HT1080 (cell line): ENCODE data around the gene SPATA9. TPM values are rescaled to one million over a fixed set of nuclear protein-coding genes. Genes with fewer than 3 reads are reported as not detected.

ENCODE experiments used
- DNase-seq: peaks from one replicate; pipeline ENCODE4 v3.0.0-alpha.2; 2015; ENCODE audit warnings: low read depth
- total RNA-seq: library from RNA; depleted of rRNA; stranded (reverse); fragments of >200 nt; shearing (Covaris generic); gene quantifications from 2 replicates; pipeline ENCODE4 v1.2.3, GENCODE V29; 2014

The SPATA9 gene
- total RNA-seq, 1 experiment from 2014 or later: not detected

- no peak for DNase-seq
Observed at GRCh38 chr5:95686651-95687050, 3.9 kb upstream of the SPATA9 start.

- DNase-seq: no peak
Observed at GRCh38 chr5:95684361-95684760, 1.6 kb upstream of the SPATA9 start.

GRCh38 chr5:95673081-95673480 is 9.7 kb downstream of the SPATA9 start:
- DNase-seq: no peak

GRCh38 chr5:95672641-95673040 is 10.2 kb downstream of the SPATA9 start:
- no peak for DNase-seq

GRCh38 chr5:95671826-95672225 is 11.0 kb downstream of the SPATA9 start:
- no peak for DNase-seq

- no peak for DNase-seq
Observed at GRCh38 chr5:95670568-95670967, 12.2 kb downstream of the SPATA9 start.

- DNase-seq: no peak
Observed at GRCh38 chr5:95669985-95670384, 12.8 kb downstream of the SPATA9 start.

GRCh38 chr5:95669540-95669939 is 13.3 kb downstream of the SPATA9 start:
- peak; percentile 83 for DNase-seq

- no peak for DNase-seq
Observed at GRCh38 chr5:95668728-95669127, 14.1 kb downstream of the SPATA9 start.

- DNase-seq: no peak
Observed at GRCh38 chr5:95668216-95668615, 14.6 kb downstream of the SPATA9 start.

GRCh38 chr5:95667678-95668077 is 15.1 kb downstream of the SPATA9 start:
- no peak for DNase-seq

GRCh38 chr5:95667061-95667618 is 15.7 kb downstream of the SPATA9 start:
- no peak for DNase-seq

- peak; percentile 32 for DNase-seq
Observed at GRCh38 chr5:95664204-95664786, 18.5 kb downstream of the SPATA9 start.

- DNase-seq: no peak
Observed at GRCh38 chr5:95662946-95663345, 19.8 kb downstream of the SPATA9 start.

- no peak for DNase-seq
Observed at GRCh38 chr5:95660060-95660459, 22.7 kb downstream of the SPATA9 start.

- no peak for DNase-seq
Observed at GRCh38 chr5:95655575-95655974, 27.2 kb downstream of the SPATA9 start.

GRCh38 chr5:95654196-95654595 is 28.6 kb downstream of the SPATA9 start:
- DNase-seq: no peak

- DNase-seq: no peak
Observed at GRCh38 chr5:95652849-95653248, 29.9 kb downstream of the SPATA9 start.

GRCh38 chr5:95649842-95650620 is 32.8 kb downstream of the SPATA9 start:
- DNase-seq: no peak

GRCh38 chr5:95649274-95649673 is 33.5 kb downstream of the SPATA9 start:
- no peak for DNase-seq

GRCh38 chr5:95647886-95648860 is 34.6 kb downstream of the SPATA9 start:
- no peak for DNase-seq
